Upper lobe of right lung (tissue), 1 donor: ENCODE data around the gene PTPRG. TPM values are rescaled to one million over a fixed set of nuclear protein-coding genes. Genes with fewer than 3 reads are reported as not detected.
A peak's percentile ranks its signal among the peaks of the same experiment; 100 is the strongest.

Source experiments
- ATAC-seq: fragments of 200-7000 bp; cut with Tn5 transposase; one replicate; pipeline ENCODE4 v1.9.1; 2020; ENCODE audit warnings: mild to moderate bottlenecking, moderate library complexity
- DNase-seq: peaks from one replicate; pipeline ENCODE4 v3.0.0-alpha.2; 2020
- H3K27ac ChIP-seq: fragments of 200-600 bp; one replicate; pipeline ENCODE4 v1.8.0; 2022
- H3K27me3 ChIP-seq: fragments of 200-600 bp; one replicate; pipeline ENCODE4 v1.8.0; 2022; ENCODE audit warnings: mild to moderate bottlenecking
- H3K36me3 ChIP-seq: fragments of 200-600 bp; one replicate; pipeline ENCODE4 v1.8.0; 2022
- H3K4me1 ChIP-seq: fragments of 200-600 bp; one replicate; pipeline ENCODE4 v1.8.0; 2022
- H3K4me3 ChIP-seq: fragments of 200-600 bp; one replicate; pipeline ENCODE4 v1.8.0; 2022; ENCODE audit warnings: mild to moderate bottlenecking
- H3K9me3 ChIP-seq: fragments of 200-600 bp; one replicate; pipeline ENCODE4 v1.8.0; 2022
- CTCF ChIP-seq: fragments of 200-600 bp; IDR thresholded peaks from one replicate; pipeline ENCODE4 v1.8.0; 2022; ENCODE audit warnings: antibody characterized with exemption
- intact Hi-C: fragments of 100-400 bp; cut with DNase I; formaldehyde crosslinking; loops from one replicate; pipeline ENCODE4 v1.11.0; 2022
- total RNA-seq: library from RNA; stranded (reverse); fragmentation: NEBNext Ultra II Directional; extraction: Animal tissue kit (Norgen Biotek cat#: 25700); gene quantifications from one replicate; pipeline ENCODE4 v1.2.1, GENCODE V29; 2021
- donor health status: DM: no; HTN: yes; CAD: no; lungs with severe emphysema.

The PTPRG gene
- total RNA-seq, 1 donor from 2014 or later = 86.7 TPM

GRCh38 chr3:62300617-62301016 is 739.2 kb downstream of the PTPRG start:
- TF ChIP-seq CTCF = no peak
- intact Hi-C loops = no loop called here
- H3K27ac ChIP-seq = no peak overlapping the region
- H3K9me3 ChIP-seq = peaks cover 5% of the 10 kb centered on the region
- no peaks in the 10 kb centered on the region for H3K27me3 ChIP-seq
- no peak for DNase-seq
- H3K4me3 ChIP-seq = no peak overlapping the region
- no peak for ATAC-seq
- H3K4me1 ChIP-seq = no peaks in the 10 kb centered on the region
- no peaks in the 10 kb centered on the region for H3K36me3 ChIP-seq

DNA sequence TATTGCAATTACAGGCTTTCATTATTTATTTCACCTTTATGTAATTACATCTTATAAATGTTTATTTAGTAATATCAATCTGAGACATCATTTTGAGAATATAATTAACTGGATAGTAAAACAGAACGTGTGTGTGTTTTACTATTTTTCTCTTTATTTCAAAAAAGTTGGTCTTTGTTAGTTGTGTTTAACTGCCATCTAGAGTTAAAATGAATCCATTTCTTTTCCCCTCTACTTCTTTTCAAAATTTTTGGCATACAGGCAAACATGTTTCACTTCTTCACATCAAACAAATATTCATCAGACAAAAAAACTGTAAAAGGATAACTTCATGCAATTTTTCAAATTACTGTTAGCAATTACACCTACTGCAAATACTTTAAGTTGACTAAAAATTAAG is 750.8 kb downstream of the PTPRG start:
- ATAC-seq = no peak
- H3K9me3 ChIP-seq = no peaks in the 10 kb centered on the region
- intact Hi-C loops = no loop called here
- DNase-seq = no peak
- H3K4me1 ChIP-seq = no peaks in the 10 kb centered on the region
- no peak overlapping the region for H3K27ac ChIP-seq
- TF ChIP-seq CTCF = no peak
- H3K36me3 ChIP-seq = no peaks in the 10 kb centered on the region
- no peak overlapping the region for H3K4me3 ChIP-seq
- H3K27me3 ChIP-seq = no peaks in the 10 kb centered on the region

DNA sequence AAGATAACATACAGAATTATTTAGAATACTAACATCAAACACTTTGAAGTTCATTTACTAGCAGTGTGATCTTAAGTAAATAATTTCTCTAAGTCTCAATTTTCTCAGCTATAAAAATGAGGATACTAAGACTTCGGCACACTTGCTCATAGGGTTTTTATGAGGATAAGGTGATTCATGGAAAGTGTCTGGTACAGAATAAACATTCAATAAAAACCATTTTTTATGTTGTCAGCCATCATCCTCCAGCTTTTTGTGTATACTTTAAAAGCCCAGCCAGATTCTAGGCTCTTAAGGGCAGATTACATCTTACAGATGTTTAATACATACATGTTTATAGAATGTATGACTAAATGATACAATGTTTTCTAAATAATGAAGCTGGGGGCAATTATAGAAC is 755.2 kb downstream of the PTPRG start:
- Histone ChIP-seq H3K27me3 (no peaks in the 10 kb centered on the region), H3K27ac (no peak overlapping the region), H3K9me3 (no peaks in the 10 kb centered on the region), H3K4me1 (peaks cover 4% of the 10 kb centered on the region), H3K36me3 (no peaks in the 10 kb centered on the region), H3K4me3 (no peak overlapping the region)
- no peak for TF ChIP-seq CTCF
- DNase-seq (no peak), ATAC-seq (no peak)
- intact Hi-C loops = no loop called here

GRCh38 chr3:62318365-62318751 is 757.0 kb downstream of the PTPRG start:
- ATAC-seq (no peak), DNase-seq (no peak)
- H3K27me3 ChIP-seq = no peaks in the 10 kb centered on the region
- H3K36me3 ChIP-seq = peaks cover 10% of the 10 kb centered on the region
- H3K27ac ChIP-seq = peak overlapping the region; percentile 39
- TF ChIP-seq CTCF = no peak
- H3K4me1 ChIP-seq = peaks cover 4% of the 10 kb centered on the region
- H3K9me3 ChIP-seq = no peaks in the 10 kb centered on the region
- intact Hi-C loops = no loop called here
- peak overlapping the region; percentile 57 for H3K4me3 ChIP-seq

GRCh38 chr3:62318752-62319569 is 757.6 kb downstream of the PTPRG start:
- DNase-seq (peak; percentile 94), ATAC-seq (peak; percentile 99)
- peak overlapping the region; percentile 39 for H3K27ac ChIP-seq
- no peaks in the 10 kb centered on the region for H3K9me3 ChIP-seq
- TF ChIP-seq CTCF = no peak
- intact Hi-C loops = no loop called here
- H3K4me1 ChIP-seq = peaks cover 4% of the 10 kb centered on the region
- peak overlapping the region; percentile 57 for H3K4me3 ChIP-seq
- H3K36me3 ChIP-seq = peaks cover 10% of the 10 kb centered on the region
- no peaks in the 10 kb centered on the region for H3K27me3 ChIP-seq
